Small intestine (tissue), 7 donors: Measurements from ENCODE around the gene HSF2. TPM values are rescaled to one million over a fixed set of nuclear protein-coding genes. Genes with fewer than 3 reads are reported as not detected.

ENCODE experiments used
- DNase-seq, 2 donors: peaks; one replicate each; pipeline versions ENCODE4 v3.0.0 to v3.0.0-alpha.2; 2013
- FAIRE-seq: peaks from 2 replicates; lab custom pipeline; 2012; peaks lifted over from hg19 to GRCh38; lab: Jason Lieb, UNC
- H3K27ac ChIP-seq, 3 donors: one replicate each; pipeline ENCODE4 v1.5.1; 2013; ENCODE audit warnings: low read length in 2 of 3, mild to moderate bottlenecking in 2 of 3, control low read depth in 1 of 3, inconsistent platforms in 1 of 3, low read depth in 1 of 3, moderate library complexity in 1 of 3
- H3K27me3 ChIP-seq, 3 donors: one replicate each; pipeline ENCODE4 v1.6.1; 2013; ENCODE audit warnings: low read length in 3 of 3, inconsistent platforms in 1 of 3; ENCODE audit not compliant: control insufficient read depth in 3 of 3, insufficient read depth in 3 of 3
- H3K36me3 ChIP-seq, 3 donors: one replicate each; pipeline ENCODE4 v1.6.1; 2013; ENCODE audit warnings: low read length in 3 of 3, inconsistent platforms in 1 of 3, low read depth in 1 of 3, mild to moderate bottlenecking in 1 of 3, moderate library complexity in 1 of 3; ENCODE audit not compliant: control insufficient read depth in 3 of 3, insufficient read depth in 2 of 3
- H3K4me1 ChIP-seq, 3 donors: one replicate each; pipeline ENCODE4 v1.6.1; 2013; ENCODE audit warnings: low read length in 2 of 3, inconsistent platforms in 1 of 3, low read depth in 1 of 3, mild to moderate bottlenecking in 1 of 3, moderate library complexity in 1 of 3; ENCODE audit not compliant: control insufficient read depth in 3 of 3, insufficient read depth in 2 of 3
- H3K4me3 ChIP-seq, 3 donors: one replicate each; pipeline ENCODE4 v1.5.1; 2013; ENCODE audit warnings: low read length in 3 of 3, control low read depth in 1 of 3, inconsistent platforms in 1 of 3, low read depth in 1 of 3, mild to moderate bottlenecking in 1 of 3, moderate library complexity in 1 of 3
- H3K9me3 ChIP-seq, 2 donors: one replicate each; pipeline ENCODE4 v1.6.1; 2013; ENCODE audit warnings: low read depth in 1 of 2, low read length in 1 of 2; ENCODE audit not compliant: control insufficient read depth in 2 of 2, insufficient read depth in 1 of 2
- WGBS, 3 donors: extraction: QIAGEN DNeasy Blood & Tissue Kit; methylation state at CpG; one replicate each; pipeline ENCODE4 v1.1.7; 2013; 5-methylcytosine and 5-hydroxymethylcytosine counted together
- polyA plus RNA-seq, 4 donors: library from polyadenylated mRNA; stranded (reverse) in 3 of 4; unstranded in 1 of 4; fragments of 200-250 nt in 3 of 4; fragments of 120-200 nt in 1 of 4; gene quantifications; one replicate each; pipeline versions ENCODE4 v1.2.1 to v1.2.3, GENCODE V29; 2013
- donor health status: healthy with polysubstance abuse.
- donor health status: control.
- donor health status: control.
- donor health status: Bipolar disorder and iron deficiency.
- donor health status: healthy.

Gene HSF2
- polyA plus RNA-seq, 4 donors = 5.4 to 12.2 (median 6.5) TPM

- no peaks in the 10 kb centered on the region for H3K27me3 ChIP-seq
- peak; percentile 97 to 98 for DNase-seq
- 0% methylated on average over 49 of the region's 49 CpGs for WGBS, 3 donors
- H3K9me3 ChIP-seq = no peaks in the 10 kb centered on the region
- peaks cover 0 to 3% (median 2%) of the 10 kb centered on the region in 3 donors for H3K4me1 ChIP-seq
- peak within 1 kb of the TSS; percentile 87 to 93 (median 88) for H3K4me3 ChIP-seq
- peak; percentile 33 for FAIRE-seq
- H3K27ac ChIP-seq = peak within 1 kb of the TSS; percentile 91 to 99 (median 95)
- peaks cover 0 to 4% (median 0%) of the 10 kb centered on the region in 3 donors for H3K36me3 ChIP-seq
Measured at GRCh38 chr6:122471107-122472021, 71.9 kb downstream of the HSF2 start, which contains the start of gene SERINC1. TSS of gene SERINC1 (minus strand) at chr6:122471807. CDS start at chr6:122471737, 70 bp downstream.

- H3K27ac ChIP-seq = peak overlapping the region; percentile 91 to 99 (median 95)
- no peak for DNase-seq
- no peaks in the 10 kb centered on the region for H3K27me3 ChIP-seq
- H3K36me3 ChIP-seq = peaks cover 0 to 4% (median 0%) of the 10 kb centered on the region in 3 donors
- WGBS, 3 donors = 1 to 2% (median 1%) methylated on average over 8 of the region's 8 CpGs
- no peaks in the 10 kb centered on the region for H3K9me3 ChIP-seq
- H3K4me3 ChIP-seq = peak overlapping the region; percentile 45 to 93 (median 88)
- no peak for FAIRE-seq
- peaks cover 0 to 3% (median 2%) of the 10 kb centered on the region in 3 donors for H3K4me1 ChIP-seq
Measured at GRCh38 chr6:122472022-122472340, 72.5 kb downstream of the HSF2 start.

GRCh38 chr6:122476131-122476530, 76.7 kb downstream of the HSF2 start:
- FAIRE-seq = peak; percentile 88
- Histone ChIP-seq H3K4me1 (no peaks in the 10 kb centered on the region), H3K27ac (no peak overlapping the region), H3K4me3 (no peak overlapping the region), H3K9me3 (no peaks in the 10 kb centered on the region), H3K36me3 (no peaks in the 10 kb centered on the region), H3K27me3 (no peaks in the 10 kb centered on the region)
- peak in 1 of 2 donors; percentile 2 for DNase-seq

- no peak for FAIRE-seq
- no peak overlapping the region for H3K4me3 ChIP-seq
- 70 to 89% (median 71%) methylated on average over 7 of the region's 7 CpGs for WGBS, 3 donors
- DNase-seq = no peak
- no peak overlapping the region for H3K27ac ChIP-seq
- H3K9me3 ChIP-seq = no peaks in the 10 kb centered on the region
- H3K27me3 ChIP-seq = no peaks in the 10 kb centered on the region
- H3K4me1 ChIP-seq = no peaks in the 10 kb centered on the region
- H3K36me3 ChIP-seq = no peaks in the 10 kb centered on the region
Measured at GRCh38 chr6:122482750-122483080, 83.3 kb downstream of the HSF2 start.

Other genes starting within 250 kb of the HSF2 start
- gene SERINC1, start 72.2 kb downstream of the HSF2 start, polyA plus RNA-seq = 100 to 1,000 TPM in 1 of 4 donors, 10 to 100 TPM in 3; 35.3 to 164 (median 71.6) TPM
- gene PKIB, start 210.8 kb downstream of the HSF2 start, polyA plus RNA-seq = 10 to 100 TPM in 3 of 4 donors, 1 to 10 TPM in 1; 6.5 to 80.5 (median 54.9) TPM